K562 (cell line): ENCODE data around the gene METTL23. TPM values are rescaled to one million over a fixed set of nuclear protein-coding genes. Genes with fewer than 3 reads are reported as not detected.

ENCODE experiments used
- ARID1B ChIP-seq: fragments of 450-650 bp; IDR thresholded peaks from 2 replicates; pipeline ENCODE4 v1.6.1; 2016; ENCODE audit warnings: antibody characterized with exemption, mild to moderate bottlenecking, inconsistent platforms
- CAMTA2 ChIP-seq: fragments of 250-450 bp; sonication (Bioruptor Pico); conservative IDR thresholded peaks from 2 replicates; pipeline ENCODE4 v1.5.1; 2022
- EHMT2 ChIP-seq: fragments of 450-650 bp; IDR thresholded peaks from 2 replicates; pipeline ENCODE4 v1.6.1; 2018; ENCODE audit warnings: antibody characterized with exemption
- FUS ChIP-seq: fragments of 200-400 bp; formaldehyde crosslinking; optimal IDR thresholded peaks from 2 replicates; pipeline ENCODE3; 2017; ENCODE audit warnings: low read depth, low read length
- KDM1A ChIP-seq, 2 experiments: fragments of 450-650 bp; IDR thresholded peaks; 2 replicates each; pipeline ENCODE4 v1.6.1; 2016; ENCODE audit warnings: mild to moderate bottlenecking in 2 of 2
- KDM2B ChIP-seq: fragments of 250-450 bp; sonication (Bioruptor Pico); IDR thresholded peaks from 2 replicates; pipeline ENCODE4 v1.8.0; 2021; ENCODE audit warnings: mild to moderate bottlenecking, moderate library complexity
- NFE2L1 ChIP-seq: fragments of 450-650 bp; IDR thresholded peaks from 2 replicates; pipeline ENCODE4 v1.6.1; 2016; ENCODE audit warnings: missing genetic modification characterization, low read depth, mild to moderate bottlenecking, missing compliant biosample characterization, moderate library complexity, borderline replicate concordance
- PHF8 ChIP-seq: fragments of 200-600 bp; sonication (generic); IDR thresholded peaks from 2 replicates; pipeline ENCODE4 v1.6.1; 2012; ENCODE audit warnings: mixed run types, mild to moderate bottlenecking, inconsistent platforms, low read length, moderate library complexity, borderline replicate concordance
- RBM14 ChIP-seq: fragments of 200-400 bp; formaldehyde crosslinking; IDR thresholded peaks from 2 replicates; pipeline ENCODE4 v1.6.1; 2018; ENCODE audit warnings: low read depth, mild to moderate bottlenecking, low read length, moderate library complexity, borderline replicate concordance; ENCODE audit not compliant: insufficient read depth
- TEAD1 ChIP-seq, 2 experiments: fragments of 450-650 bp in 1 of 2; sonication (generic) in 1 of 2; formaldehyde crosslinking; IDR thresholded peaks; 2 replicates each; pipeline versions ENCODE4 v1.4.0 to v1.8.0; 2020 to 2022; ENCODE audit warnings: mild to moderate bottlenecking in 2 of 2, missing genetic modification reagents in 1 of 2
- ZC3H4 ChIP-seq: sonication (generic); formaldehyde crosslinking; IDR thresholded peaks from 2 replicates; pipeline ENCODE4 v1.9.0; 2021; ENCODE audit warnings: missing genetic modification reagents, borderline replicate concordance
- ZNF165 ChIP-seq: fragments of 250-450 bp; sonication (Bioruptor Pico); IDR thresholded peaks from 2 replicates; pipeline ENCODE4 v1.4.0; 2020; ENCODE audit warnings: borderline replicate concordance
- ZNF232 ChIP-seq: sonication (generic); formaldehyde crosslinking; IDR thresholded peaks from 2 replicates; pipeline ENCODE4 v1.8.0; 2022; ENCODE audit warnings: mild to moderate bottlenecking, missing genetic modification reagents
- ZNF507 ChIP-seq: conservative IDR thresholded peaks from 2 replicates; pipeline ENCODE4 v1.6.1; 2017; ENCODE audit warnings: missing genetic modification characterization, missing compliant biosample characterization
- ZNF589 ChIP-seq: fragments of 200-800 bp; sonication (Bioruptor generic); IDR thresholded peaks from 2 replicates; pipeline ENCODE4 v1.6.1; 2016; ENCODE audit warnings: low read depth, missing genetic modification characterization, missing compliant biosample characterization
- polyA plus RNA-seq, 8 experiments: library from polyadenylated mRNA; depleted of rRNA in 4 of 8; stranded (reverse) in 5 of 8; unstranded in 3 of 8; fragments of >200 nt; fragmentation: Nextera tagmentation in 2 of 8; fragmentation: Illumina TruSeq in 1 of 8; extraction: Ambion mirVana in 2 of 8; extraction: Trizol in 1 of 8; gene quantifications; 2 replicates each; pipeline versions ENCODE4 v1.2.1 to v1.2.3, GENCODE V29; 2011 to 2014; ENCODE audit warnings: inconsistent platforms in 1 of 8, missing spikeins in 1 of 8
- total RNA-seq, 7 experiments: library from RNA; depleted of rRNA in 6 of 7; stranded (reverse); fragments of >200 nt in 6 of 7; fragmentation: Illumina TruSeq in 2 of 7; extraction: Trizol in 2 of 7; gene quantifications; 2 replicates each; pipeline versions ENCODE4 v1.2.1 to v1.2.3, GENCODE V29; 2011 to 2021; ENCODE audit warnings: low replicate concordance in 1 of 7
- TF ChIP-seq, protein P1 (sequence below): fragments of 450-650 bp; IDR thresholded peaks from 2 replicates; pipeline ENCODE4 v1.6.1; 2014; ENCODE audit warnings: low read depth, mild to moderate bottlenecking, moderate library complexity, borderline replicate concordance
- TF ChIP-seq, protein P2 (sequence below): fragments of 250-450 bp; sonication (Bioruptor Pico); IDR thresholded peaks from 2 replicates; pipeline ENCODE4 v1.5.1; 2021; ENCODE audit warnings: mild to moderate bottlenecking
- TF ChIP-seq, protein P3 (sequence below): sonication (generic); formaldehyde crosslinking; IDR thresholded peaks from 2 replicates; pipeline ENCODE4 v1.8.0; 2023; ENCODE audit warnings: mild to moderate bottlenecking, missing genetic modification reagents
- TF ChIP-seq, protein P4 (sequence below), 2 experiments: fragments of 450-650 bp; IDR thresholded peaks; 2 replicates each; pipeline ENCODE4 v1.6.1; 2016
- TF ChIP-seq, protein P5 (sequence below): fragments of 450-650 bp; formaldehyde crosslinking; IDR thresholded peaks from 2 replicates; pipeline ENCODE4 v1.4.0; 2020; ENCODE audit warnings: mild to moderate bottlenecking
- TF ChIP-seq, protein P6 (sequence below): sonication (generic); formaldehyde crosslinking; IDR thresholded peaks from 2 replicates; pipeline ENCODE4 v1.9.0; 2022; ENCODE audit warnings: mild to moderate bottlenecking, missing genetic modification reagents

METTL23 gene
- total and polyA plus RNA-seq, 9 of the 15 experiments (the other 6 are each of a cell fraction or from before 2014, with no cell fraction given): 29.4 to 67.3 (median 41.6) TPM

DNA sequence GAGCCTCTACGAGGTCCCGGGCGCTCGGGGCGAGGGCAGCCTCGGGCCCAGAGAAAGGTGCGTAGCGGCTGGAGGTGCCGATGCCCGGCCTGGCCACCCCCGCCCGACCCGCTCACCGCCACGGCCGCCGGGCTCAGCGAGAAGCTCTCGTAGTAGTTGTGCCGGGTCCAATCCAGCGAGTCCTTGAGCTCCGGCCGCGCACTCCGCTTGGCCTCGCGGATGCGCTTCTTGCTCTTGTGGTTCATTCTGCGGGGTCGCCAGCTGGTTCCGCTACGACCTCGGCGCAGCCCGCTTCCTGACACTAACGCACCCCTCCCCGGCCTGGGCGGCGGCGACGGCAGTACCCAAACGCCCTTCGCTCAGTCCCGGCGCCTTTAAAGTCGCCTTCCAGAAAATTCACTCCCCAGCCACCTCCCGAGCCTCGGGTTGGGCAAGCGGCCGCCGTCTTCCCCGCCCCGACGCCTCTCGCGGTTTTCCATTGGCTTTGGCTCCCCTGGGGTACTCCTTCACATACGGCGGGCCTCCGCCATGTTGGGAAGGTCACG, 336 bp upstream of the METTL23 start, which contains the start of gene JMJD6 (continued):
- TF ChIP-seq NFE2L1: no peak
- no peak for TF ChIP-seq CAMTA2 (CRISPR knock-in tag)
- 0 out of 2 replicates have a peak, but pooled peaks have one; percentile 12 for TF ChIP-seq ZC3H4
- no peak for TF ChIP-seq ZNF589 (CRISPR knock-in tag)
- TF ChIP-seq KDM1A (IDR thresholded peaks at IDR 0.05): no peak
- TF ChIP-seq ZNF507 (tag): no peak
- TF ChIP-seq PHF8: peak; percentile 69; the same call in 1 of the 2 replicates
- 0 out of 2 replicates have a peak, but pooled peaks have one; percentile 82 for TF ChIP-seq RBM14
- TF ChIP-seq, protein P1, sequence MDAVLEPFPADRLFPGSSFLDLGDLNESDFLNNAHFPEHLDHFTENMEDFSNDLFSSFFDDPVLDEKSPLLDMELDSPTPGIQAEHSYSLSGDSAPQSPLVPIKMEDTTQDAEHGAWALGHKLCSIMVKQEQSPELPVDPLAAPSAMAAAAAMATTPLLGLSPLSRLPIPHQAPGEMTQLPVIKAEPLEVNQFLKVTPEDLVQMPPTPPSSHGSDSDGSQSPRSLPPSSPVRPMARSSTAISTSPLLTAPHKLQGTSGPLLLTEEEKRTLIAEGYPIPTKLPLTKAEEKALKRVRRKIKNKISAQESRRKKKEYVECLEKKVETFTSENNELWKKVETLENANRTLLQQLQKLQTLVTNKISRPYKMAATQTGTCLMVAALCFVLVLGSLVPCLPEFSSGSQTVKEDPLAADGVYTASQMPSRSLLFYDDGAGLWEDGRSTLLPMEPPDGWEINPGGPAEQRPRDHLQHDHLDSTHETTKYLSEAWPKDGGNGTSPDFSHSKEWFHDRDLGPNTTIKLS: no peak
- TF ChIP-seq, protein P2, sequence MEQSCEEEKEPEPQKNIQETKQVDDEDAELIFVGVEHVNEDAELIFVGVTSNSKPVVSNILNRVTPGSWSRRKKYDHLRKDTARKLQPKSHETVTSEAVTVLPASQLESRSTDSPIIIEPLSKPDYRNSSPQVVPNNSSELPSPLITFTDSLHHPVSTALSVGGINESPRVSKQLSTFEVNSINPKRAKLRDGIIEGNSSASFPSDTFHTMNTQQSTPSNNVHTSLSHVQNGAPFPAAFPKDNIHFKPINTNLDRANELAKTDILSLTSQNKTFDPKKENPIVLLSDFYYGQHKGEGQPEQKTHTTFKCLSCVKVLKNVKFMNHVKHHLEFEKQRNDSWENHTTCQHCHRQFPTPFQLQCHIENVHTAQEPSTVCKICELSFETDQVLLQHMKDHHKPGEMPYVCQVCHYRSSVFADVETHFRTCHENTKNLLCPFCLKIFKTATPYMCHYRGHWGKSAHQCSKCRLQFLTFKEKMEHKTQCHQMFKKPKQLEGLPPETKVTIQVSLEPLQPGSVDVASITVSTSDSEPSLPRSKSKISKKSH (CRISPR knock-in tag): no peak
- TF ChIP-seq, protein P3, sequence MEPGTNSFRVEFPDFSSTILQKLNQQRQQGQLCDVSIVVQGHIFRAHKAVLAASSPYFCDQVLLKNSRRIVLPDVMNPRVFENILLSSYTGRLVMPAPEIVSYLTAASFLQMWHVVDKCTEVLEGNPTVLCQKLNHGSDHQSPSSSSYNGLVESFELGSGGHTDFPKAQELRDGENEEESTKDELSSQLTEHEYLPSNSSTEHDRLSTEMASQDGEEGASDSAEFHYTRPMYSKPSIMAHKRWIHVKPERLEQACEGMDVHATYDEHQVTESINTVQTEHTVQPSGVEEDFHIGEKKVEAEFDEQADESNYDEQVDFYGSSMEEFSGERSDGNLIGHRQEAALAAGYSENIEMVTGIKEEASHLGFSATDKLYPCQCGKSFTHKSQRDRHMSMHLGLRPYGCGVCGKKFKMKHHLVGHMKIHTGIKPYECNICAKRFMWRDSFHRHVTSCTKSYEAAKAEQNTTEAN (CRISPR knock-in tag): no peak
- no peak for TF ChIP-seq ZNF165
- no peak for TF ChIP-seq ARID1B
- TF ChIP-seq FUS: peak; percentile 48
- no peak for TF ChIP-seq ZNF232
- TF ChIP-seq, protein P4, sequence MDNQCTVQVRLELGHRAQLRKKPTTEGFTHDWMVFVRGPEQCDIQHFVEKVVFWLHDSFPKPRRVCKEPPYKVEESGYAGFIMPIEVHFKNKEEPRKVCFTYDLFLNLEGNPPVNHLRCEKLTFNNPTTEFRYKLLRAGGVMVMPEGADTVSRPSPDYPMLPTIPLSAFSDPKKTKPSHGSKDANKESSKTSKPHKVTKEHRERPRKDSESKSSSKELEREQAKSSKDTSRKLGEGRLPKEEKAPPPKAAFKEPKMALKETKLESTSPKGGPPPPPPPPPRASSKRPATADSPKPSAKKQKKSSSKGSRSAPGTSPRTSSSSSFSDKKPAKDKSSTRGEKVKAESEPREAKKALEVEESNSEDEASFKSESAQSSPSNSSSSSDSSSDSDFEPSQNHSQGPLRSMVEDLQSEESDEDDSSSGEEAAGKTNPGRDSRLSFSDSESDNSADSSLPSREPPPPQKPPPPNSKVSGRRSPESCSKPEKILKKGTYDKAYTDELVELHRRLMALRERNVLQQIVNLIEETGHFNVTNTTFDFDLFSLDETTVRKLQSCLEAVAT (IDR thresholded peaks at IDR 0.05): peak; percentile 41 to 89; a peak in 3 of 4 replicates
- no peak for TF ChIP-seq EHMT2
- TF ChIP-seq, protein P5, sequence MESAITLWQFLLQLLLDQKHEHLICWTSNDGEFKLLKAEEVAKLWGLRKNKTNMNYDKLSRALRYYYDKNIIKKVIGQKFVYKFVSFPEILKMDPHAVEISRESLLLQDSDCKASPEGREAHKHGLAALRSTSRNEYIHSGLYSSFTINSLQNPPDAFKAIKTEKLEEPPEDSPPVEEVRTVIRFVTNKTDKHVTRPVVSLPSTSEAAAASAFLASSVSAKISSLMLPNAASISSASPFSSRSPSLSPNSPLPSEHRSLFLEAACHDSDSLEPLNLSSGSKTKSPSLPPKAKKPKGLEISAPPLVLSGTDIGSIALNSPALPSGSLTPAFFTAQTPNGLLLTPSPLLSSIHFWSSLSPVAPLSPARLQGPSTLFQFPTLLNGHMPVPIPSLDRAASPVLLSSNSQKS (CRISPR knock-in tag): no peak
- TF ChIP-seq, protein P6, sequence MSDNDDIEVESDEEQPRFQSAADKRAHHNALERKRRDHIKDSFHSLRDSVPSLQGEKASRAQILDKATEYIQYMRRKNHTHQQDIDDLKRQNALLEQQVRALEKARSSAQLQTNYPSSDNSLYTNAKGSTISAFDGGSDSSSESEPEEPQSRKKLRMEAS (CRISPR knock-in tag): peak; percentile 74; the same call in 1 of the 2 replicates
- TF ChIP-seq TEAD1 (CRISPR knock-in tag; IDR thresholded peaks at IDR 0.05): peak in 1 of 2 experiments; percentile 86; a peak in 2 of 4 replicates
- no peak for TF ChIP-seq KDM2B (CRISPR knock-in tag)
